ENCODE results near the gene TECPR1.

The TECPR1 gene, protein sequence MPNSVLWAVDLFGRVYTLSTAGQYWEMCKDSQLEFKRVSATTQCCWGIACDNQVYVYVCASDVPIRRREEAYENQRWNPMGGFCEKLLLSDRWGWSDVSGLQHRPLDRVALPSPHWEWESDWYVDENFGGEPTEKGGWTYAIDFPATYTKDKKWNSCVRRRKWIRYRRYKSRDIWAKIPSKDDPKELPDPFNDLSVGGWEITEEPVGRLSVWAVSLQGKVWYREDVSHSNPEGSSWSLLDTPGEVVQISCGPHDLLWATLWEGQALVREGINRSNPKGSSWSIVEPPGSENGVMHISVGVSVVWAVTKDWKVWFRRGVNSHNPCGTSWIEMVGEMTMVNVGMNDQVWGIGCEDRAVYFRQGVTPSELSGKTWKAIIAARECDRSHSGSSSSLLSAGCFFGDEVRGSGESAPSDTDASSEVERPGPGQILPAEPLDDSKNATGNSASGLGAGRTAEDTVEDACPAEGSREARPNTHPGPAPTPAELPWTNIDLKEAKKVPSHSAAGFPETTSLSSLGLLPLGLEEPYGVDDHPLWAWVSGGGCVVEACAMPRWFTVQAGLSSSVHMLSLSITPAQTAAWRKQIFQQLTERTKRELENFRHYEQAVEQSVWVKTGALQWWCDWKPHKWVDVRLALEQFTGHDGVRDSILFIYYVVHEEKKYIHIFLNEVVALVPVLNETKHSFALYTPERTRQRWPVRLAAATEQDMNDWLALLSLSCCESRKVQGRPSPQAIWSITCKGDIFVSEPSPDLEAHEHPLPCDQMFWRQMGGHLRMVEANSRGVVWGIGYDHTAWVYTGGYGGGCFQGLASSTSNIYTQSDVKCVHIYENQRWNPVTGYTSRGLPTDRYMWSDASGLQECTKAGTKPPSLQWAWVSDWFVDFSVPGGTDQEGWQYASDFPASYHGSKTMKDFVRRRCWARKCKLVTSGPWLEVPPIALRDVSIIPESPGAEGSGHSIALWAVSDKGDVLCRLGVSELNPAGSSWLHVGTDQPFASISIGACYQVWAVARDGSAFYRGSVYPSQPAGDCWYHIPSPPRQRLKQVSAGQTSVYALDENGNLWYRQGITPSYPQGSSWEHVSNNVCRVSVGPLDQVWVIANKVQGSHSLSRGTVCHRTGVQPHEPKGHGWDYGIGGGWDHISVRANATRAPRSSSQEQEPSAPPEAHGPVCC

DNA sequence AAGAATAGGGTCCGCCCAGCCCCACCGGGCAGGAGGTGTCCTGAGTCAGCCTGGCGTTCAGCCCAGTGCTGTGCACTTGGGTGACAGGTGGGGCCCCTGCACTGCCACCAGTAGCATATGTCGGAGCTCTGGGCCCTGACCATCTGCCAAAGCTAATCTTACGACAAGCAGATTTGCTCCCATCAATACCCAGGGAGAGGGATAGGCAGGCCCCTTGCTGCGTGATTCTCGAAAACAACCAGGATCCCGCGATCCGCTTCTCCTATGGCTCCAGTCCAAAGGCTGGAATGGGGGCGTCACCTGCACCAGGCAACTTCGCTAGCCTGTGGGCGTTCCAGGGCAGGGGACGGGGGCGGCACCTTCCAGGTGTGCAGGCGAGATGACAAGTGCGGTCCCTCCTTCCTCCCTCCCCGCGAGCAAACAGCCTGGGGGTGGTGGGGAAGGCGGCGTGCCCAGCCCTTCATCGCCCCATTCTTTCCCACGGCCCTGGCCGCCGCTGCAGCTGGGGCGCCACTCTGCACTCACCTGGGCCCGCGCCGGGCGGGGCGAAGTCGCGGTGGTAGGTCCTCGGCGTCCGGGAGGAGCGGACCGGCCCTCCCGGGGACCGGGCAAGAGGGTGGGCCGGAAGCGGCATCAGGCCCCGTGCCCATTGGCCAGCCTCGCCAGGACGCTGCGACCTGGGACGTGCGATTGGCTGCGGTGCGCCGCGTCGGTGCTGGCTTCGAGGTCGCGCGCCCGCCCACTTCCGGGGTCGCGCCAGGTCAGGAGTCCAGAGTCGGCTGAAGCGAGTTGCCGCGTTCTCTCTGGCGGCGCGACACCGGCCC lies at the start of gene TECPR1:
TECPR1 (minus strand) TSS at position 632 of the 824 bp plus-strand sequence. CDS start 6,086 bp downstream, outside the sequence.
- Mint-ChIP-seq H3K36me3 (ENCODE audit: low read depth) (peaks cover 23% of the 10 kb centered on the region), H3K4me1 (ENCODE audit: low read depth) (peaks cover 48% of the 10 kb centered on the region), H3K4me3 (peak within 1 kb of the TSS; percentile 94), H3K9me3 (no peaks in the 10 kb centered on the region), H3K27me3 (ENCODE audit: low read depth) (no peaks in the 10 kb centered on the region), H3K27ac (peak within 1 kb of the TSS; percentile 99)

DNA sequence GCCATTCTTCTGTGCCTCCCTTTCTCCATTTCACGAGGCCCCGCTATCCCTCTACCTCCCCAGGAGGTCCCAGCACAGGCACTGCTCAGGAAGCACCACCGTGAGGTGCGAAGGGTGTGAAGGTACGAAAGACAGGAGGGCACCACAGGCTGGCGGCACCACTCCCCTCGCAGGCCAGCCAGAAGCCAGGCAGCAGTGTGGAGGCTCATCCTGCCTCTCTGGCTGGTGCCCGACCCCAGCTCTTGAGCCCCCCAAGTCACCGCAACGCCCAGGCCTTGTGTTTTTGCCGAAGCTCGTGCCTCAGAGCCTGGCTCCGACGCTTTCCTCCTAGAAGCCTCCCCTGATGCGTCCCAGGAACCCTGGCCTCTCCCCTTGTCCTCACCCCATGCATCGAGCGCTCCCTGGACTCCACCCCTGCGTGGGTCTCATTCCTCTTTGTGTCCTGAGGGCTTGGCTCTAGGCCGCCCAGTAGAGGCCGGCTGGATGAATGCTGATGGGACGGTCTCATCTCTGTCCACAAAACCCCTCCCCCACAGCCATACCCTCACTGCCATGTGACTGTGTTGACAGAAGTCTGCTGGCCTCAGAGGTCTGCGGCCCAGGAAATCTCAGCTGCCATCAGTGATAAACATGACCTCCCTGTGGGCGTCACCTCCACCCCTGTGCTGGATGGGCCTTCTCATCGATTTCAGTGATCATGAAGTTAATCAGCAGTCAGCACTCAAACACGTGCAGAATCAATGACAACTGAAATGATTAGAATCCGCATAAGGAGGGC lies 48.8 kb upstream of the TECPR1 start:
- no peak overlapping the region for H3K4me3 Mint-ChIP-seq
- H3K4me1 Mint-ChIP-seq (ENCODE audit: low read depth): no peaks in the 10 kb centered on the region
- no peaks in the 10 kb centered on the region for H3K27me3 Mint-ChIP-seq (ENCODE audit: low read depth)
- no peaks in the 10 kb centered on the region for H3K9me3 Mint-ChIP-seq
- H3K27ac Mint-ChIP-seq: no peak overlapping the region
- no peaks in the 10 kb centered on the region for H3K36me3 Mint-ChIP-seq (ENCODE audit: low read depth)

DNA sequence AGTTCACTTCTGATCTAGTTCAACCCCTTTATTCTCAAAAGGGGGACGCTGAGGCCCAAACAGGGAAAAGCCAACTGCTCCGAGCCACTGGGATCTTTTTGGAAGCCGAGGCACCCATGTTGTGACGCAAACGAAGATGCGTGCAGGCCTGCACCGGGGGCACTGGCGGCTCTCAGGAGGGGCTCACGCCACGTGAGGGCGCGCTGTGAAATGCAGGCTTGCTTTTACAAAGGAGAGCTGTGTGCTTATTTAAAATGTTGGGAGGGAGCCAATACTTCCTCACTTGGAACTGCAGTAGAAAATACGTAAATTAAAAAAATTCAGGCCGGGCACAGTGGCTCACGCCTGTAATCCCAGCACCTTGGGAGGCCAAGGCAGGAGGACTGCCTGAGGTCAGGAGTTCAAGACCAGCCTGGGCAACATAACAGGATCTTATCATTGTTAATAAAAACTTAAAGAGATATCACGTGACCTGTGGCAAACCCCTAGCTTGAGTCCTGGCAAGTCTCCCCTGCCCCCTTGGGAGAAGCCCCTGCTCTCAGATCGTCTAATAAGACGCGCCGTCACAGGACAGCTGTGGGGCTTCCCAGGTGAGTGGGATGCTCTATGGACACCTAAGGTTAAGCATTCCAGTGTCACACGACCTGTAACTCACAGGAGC lies 45.7 kb upstream of the TECPR1 start:
- Mint-ChIP-seq H3K27ac (no peak overlapping the region), H3K9me3 (no peaks in the 10 kb centered on the region), H3K36me3 (ENCODE audit: low read depth) (no peaks in the 10 kb centered on the region), H3K4me1 (ENCODE audit: low read depth) (no peaks in the 10 kb centered on the region), H3K4me3 (no peak overlapping the region), H3K27me3 (ENCODE audit: low read depth) (no peaks in the 10 kb centered on the region)

DNA sequence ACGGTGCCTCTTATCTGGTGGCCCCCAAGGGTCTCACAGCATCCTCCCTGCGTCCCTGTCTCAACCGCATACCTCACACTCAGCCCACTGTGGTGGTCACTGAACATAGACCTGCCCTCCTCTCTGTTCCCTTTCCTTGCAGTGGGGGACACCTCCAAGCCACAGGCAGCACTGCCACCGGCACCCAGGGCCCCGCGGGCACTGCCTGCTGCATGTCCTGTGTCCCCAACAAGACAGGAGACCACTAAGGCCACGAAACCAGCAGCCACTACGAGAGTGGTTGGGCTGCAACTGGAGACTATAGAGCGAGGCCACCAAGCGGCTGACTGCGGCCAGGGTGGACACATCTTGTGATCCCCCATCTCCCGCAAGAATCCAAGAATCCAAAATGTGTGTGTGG lies 44.8 kb upstream of the TECPR1 start:
- H3K9me3 Mint-ChIP-seq: no peaks in the 10 kb centered on the region
- H3K36me3 Mint-ChIP-seq (ENCODE audit: low read depth): no peaks in the 10 kb centered on the region
- H3K27ac Mint-ChIP-seq: no peak overlapping the region
- no peak overlapping the region for H3K4me3 Mint-ChIP-seq
- no peaks in the 10 kb centered on the region for H3K4me1 Mint-ChIP-seq (ENCODE audit: low read depth)
- no peaks in the 10 kb centered on the region for H3K27me3 Mint-ChIP-seq (ENCODE audit: low read depth)

DNA sequence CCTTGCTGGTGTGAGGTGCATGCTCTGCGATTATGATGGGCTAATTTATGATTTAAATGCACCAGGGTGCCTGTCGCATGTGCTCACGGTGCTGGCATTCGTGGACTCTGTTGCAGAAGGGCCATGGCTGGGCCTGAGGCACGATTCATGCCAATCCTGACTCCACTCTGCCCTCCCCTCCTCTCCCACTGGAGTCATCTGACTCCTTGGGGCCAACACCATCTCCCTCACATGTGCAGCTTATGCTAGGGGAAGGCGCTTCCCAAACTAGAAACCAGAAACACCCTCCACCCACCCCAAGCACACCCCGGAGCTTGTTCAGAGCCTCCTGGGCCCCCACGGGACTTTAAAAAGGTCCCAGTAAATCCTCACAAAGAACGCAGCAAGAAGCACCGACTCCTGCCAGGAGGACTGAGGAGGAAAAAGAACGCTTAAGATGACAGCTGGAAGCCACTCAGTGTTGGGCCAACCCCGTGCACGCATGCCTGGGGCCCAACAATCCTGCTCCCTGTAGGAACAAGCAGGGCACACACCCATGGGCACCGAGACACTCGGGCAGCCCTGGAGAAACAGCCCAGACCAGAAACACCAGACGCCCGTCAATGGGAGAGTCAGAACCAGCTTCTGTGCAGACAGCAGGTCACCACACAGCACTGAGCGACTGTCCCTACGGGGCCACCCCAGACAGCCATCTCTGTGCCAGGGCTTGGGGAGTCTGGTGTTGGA lies 43.6 kb upstream of the TECPR1 start:
- H3K4me1 Mint-ChIP-seq (ENCODE audit: low read depth): no peaks in the 10 kb centered on the region
- no peaks in the 10 kb centered on the region for H3K27me3 Mint-ChIP-seq (ENCODE audit: low read depth)
- H3K9me3 Mint-ChIP-seq: no peaks in the 10 kb centered on the region
- H3K36me3 Mint-ChIP-seq (ENCODE audit: low read depth): no peaks in the 10 kb centered on the region
- H3K27ac Mint-ChIP-seq: no peak overlapping the region
- no peak overlapping the region for H3K4me3 Mint-ChIP-seq

DNA sequence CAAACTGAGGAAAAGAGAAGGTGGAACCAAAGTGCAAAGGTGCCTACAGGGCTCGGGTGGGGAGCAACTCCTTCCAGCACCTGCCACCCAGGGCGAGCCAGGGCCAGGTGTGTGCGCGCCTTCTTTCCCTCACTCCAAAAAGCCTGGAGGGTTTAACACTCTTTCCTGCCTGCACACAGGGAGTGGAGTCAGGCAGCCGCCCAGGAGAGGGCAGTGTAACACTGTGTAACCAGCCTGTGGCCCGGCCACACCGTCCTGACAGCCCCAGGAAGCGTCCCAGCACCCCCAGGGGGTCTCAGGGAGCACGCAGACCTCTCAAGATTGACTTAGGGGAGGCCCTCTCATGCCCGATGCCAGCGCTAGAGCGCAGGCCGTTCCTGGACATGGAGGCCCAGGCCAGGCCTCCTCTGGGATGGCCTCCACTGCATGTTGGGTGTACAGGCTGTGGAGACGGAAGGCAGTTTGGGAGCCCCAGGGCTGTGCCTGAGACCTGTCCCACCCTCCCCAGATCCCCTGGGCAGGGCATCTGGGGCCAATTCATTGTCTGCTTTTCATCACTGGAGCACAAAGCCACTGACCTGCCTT lies 42.9 kb upstream of the TECPR1 start:
- H3K9me3 Mint-ChIP-seq: no peaks in the 10 kb centered on the region
- H3K27ac Mint-ChIP-seq: no peak overlapping the region
- no peaks in the 10 kb centered on the region for H3K4me1 Mint-ChIP-seq (ENCODE audit: low read depth)
- H3K36me3 Mint-ChIP-seq (ENCODE audit: low read depth): no peaks in the 10 kb centered on the region
- H3K27me3 Mint-ChIP-seq (ENCODE audit: low read depth): no peaks in the 10 kb centered on the region
- H3K4me3 Mint-ChIP-seq: no peak overlapping the region

DNA sequence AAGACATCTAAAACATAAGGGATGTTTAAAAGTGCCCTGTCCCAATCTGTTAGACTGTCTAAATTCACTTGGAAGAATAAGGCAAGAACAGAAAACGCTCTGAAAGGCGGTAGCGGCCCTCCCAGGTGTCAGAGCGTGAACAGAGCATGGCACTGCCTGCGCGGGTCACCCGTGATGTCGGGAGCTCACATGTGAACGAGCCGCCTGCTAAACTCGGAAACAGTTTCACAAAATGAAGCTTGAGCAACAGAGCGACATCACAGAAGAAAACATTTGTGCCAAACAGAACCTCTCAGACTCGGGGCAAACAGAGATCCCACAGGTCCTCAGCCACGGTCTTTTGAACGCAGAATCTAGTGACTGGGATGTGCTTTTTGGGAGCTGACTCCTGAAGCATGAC lies 42.3 kb upstream of the TECPR1 start:
- no peaks in the 10 kb centered on the region for H3K27me3 Mint-ChIP-seq (ENCODE audit: low read depth)
- no peaks in the 10 kb centered on the region for H3K9me3 Mint-ChIP-seq
- H3K27ac Mint-ChIP-seq: no peak overlapping the region
- no peak overlapping the region for H3K4me3 Mint-ChIP-seq
- no peaks in the 10 kb centered on the region for H3K4me1 Mint-ChIP-seq (ENCODE audit: low read depth)
- no peaks in the 10 kb centered on the region for H3K36me3 Mint-ChIP-seq (ENCODE audit: low read depth)

DNA sequence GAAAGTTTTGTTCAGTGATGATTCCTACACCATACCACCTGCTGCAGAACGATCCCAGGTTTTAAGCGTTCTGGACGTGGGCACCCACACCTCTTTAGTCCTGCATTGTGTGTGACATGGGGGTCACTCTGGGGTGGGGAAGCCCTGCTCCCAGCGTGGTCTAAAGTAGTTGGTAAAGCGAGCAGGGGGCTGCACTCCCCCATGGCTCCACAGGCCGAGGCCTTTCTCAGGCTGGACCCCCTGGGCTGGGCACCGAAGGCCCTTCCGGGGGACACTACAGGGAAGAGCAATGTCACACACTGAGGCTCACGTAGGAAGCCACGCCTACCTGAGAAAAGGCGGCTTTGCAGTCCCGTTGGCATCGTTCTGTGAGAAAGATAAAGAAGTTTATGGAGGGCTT lies 41.7 kb upstream of the TECPR1 start:
- Mint-ChIP-seq H3K27ac (no peak overlapping the region), H3K4me3 (no peak overlapping the region), H3K27me3 (ENCODE audit: low read depth) (no peaks in the 10 kb centered on the region), H3K9me3 (no peaks in the 10 kb centered on the region), H3K36me3 (ENCODE audit: low read depth) (no peaks in the 10 kb centered on the region), H3K4me1 (ENCODE audit: low read depth) (no peaks in the 10 kb centered on the region)

DNA sequence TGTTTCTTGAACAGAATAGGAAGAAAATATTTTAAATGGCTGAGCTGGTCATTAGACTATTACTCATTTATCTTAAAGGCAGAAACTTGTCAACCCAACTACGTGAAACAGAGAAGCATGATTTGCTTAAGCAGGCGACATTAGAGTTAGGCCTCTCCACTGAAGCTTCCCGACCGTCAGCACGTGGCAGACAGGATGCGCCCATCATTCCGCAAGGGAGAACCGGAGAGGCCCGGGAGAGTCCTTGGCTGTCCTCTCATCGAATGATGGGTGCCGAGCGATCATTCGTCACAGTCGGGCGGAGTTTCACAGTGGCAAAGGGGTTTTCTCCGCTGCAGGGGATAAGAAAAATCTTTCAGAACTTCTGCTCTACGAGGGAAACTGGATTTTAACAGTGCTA lies 41.2 kb upstream of the TECPR1 start:
- no peaks in the 10 kb centered on the region for H3K9me3 Mint-ChIP-seq
- no peaks in the 10 kb centered on the region for H3K4me1 Mint-ChIP-seq (ENCODE audit: low read depth)
- no peak overlapping the region for H3K27ac Mint-ChIP-seq
- peaks cover 2% of the 10 kb centered on the region for H3K36me3 Mint-ChIP-seq (ENCODE audit: low read depth)
- no peaks in the 10 kb centered on the region for H3K27me3 Mint-ChIP-seq (ENCODE audit: low read depth)
- H3K4me3 Mint-ChIP-seq: no peak overlapping the region

DNA sequence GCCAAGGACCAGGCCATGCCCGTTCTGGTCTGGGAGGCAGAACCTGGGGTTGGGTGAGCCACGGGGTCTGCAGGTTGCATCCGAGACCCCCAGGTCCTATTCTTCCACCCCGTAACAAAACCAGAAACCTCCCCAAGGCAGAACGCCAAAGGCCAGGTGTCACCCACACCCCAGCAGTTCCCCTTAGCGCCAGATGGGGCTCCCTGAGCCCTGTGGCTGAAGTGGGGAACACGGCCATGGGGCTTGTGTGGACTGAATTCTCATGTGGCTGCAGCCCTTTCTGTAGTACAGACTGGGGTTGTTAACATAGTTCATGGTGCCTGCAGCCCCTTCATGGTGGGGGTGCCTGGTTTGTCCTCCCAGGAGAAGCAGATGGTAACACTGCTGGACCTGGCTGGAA lies 39.7 kb upstream of the TECPR1 start:
- H3K9me3 Mint-ChIP-seq: no peaks in the 10 kb centered on the region
- no peak overlapping the region for H3K4me3 Mint-ChIP-seq
- H3K27me3 Mint-ChIP-seq (ENCODE audit: low read depth): no peaks in the 10 kb centered on the region
- no peaks in the 10 kb centered on the region for H3K4me1 Mint-ChIP-seq (ENCODE audit: low read depth)
- H3K27ac Mint-ChIP-seq: no peak overlapping the region
- peaks cover 2% of the 10 kb centered on the region for H3K36me3 Mint-ChIP-seq (ENCODE audit: low read depth)

DNA sequence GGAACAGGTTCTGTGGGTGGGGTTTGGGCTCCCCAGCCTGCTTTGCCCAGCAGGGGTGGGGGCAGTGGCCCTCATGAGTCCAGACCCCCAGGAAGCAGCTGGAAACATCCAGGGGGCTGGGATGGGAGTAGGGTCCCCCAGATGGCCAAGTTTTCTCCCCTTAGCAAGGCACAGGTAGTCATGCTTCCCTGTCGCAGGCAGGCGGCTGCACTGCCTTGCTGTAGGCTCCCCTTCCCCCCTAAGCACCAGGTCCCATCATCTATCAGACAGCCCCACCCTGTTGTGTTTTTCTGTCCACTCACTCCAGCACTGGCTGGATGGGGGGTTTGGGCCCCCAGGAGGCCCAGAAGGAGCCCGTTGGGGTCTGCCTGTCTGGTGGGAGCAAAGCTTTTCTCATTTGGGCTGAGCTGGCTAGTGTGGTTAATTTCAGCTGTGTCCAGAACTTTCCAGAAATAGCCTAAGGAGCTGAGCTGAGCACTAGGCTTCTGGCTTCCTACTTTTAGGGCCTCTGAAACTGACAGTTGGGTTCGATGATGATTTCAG lies 37.4 kb upstream of the TECPR1 start:
- Mint-ChIP-seq H3K36me3 (ENCODE audit: low read depth) (peaks cover 3% of the 10 kb centered on the region), H3K4me1 (ENCODE audit: low read depth) (peaks cover 7% of the 10 kb centered on the region), H3K9me3 (no peaks in the 10 kb centered on the region), H3K27ac (no peak overlapping the region), H3K27me3 (ENCODE audit: low read depth) (no peaks in the 10 kb centered on the region), H3K4me3 (no peak overlapping the region)

All from T-helper 1 cell treated with Interleukin-12 subunit alpha and Interleukin-12 subunit beta and Interleukin-4 antibody, amounts not matched to agents 30 μg/mL and 1 μg/mL, for 36 hours (primary cell).